Subcutaneous abdominal adipose tissue (tissue), 5 donors: ENCODE measurements around the gene ACIN1.

Experiments used
- H3K27ac ChIP-seq: one replicate; pipeline ENCODE4 v1.7.0; 2013; ENCODE audit warnings: low read depth, mild to moderate bottlenecking, inconsistent platforms, low read length, moderate library complexity
- H3K27me3 ChIP-seq, 5 donors: one replicate each; pipeline ENCODE4 v1.7.0; 2013; ENCODE audit warnings: low read length in 5 of 5, inconsistent platforms in 1 of 5; ENCODE audit not compliant: control insufficient read depth in 5 of 5, insufficient read depth in 4 of 5
- H3K36me3 ChIP-seq, 5 donors: one replicate each; pipeline ENCODE4 v1.7.0; 2013; ENCODE audit warnings: low read length in 5 of 5; ENCODE audit not compliant: control insufficient read depth in 5 of 5, insufficient read depth in 5 of 5
- H3K4me1 ChIP-seq, 5 donors: one replicate each; pipeline ENCODE4 v1.7.0; 2013; ENCODE audit warnings: low read length in 5 of 5, mild to moderate bottlenecking in 3 of 5, moderate library complexity in 1 of 5; ENCODE audit not compliant: control insufficient read depth in 5 of 5, insufficient read depth in 5 of 5
- H3K4me3 ChIP-seq, 5 donors: one replicate each; pipeline ENCODE4 v1.7.0; 2013; ENCODE audit warnings: low read length in 5 of 5, low read depth in 1 of 5
- H3K9ac ChIP-seq, 5 donors: one replicate each; pipeline ENCODE4 v1.7.0; 2013; ENCODE audit warnings: low read length in 5 of 5, mild to moderate bottlenecking in 4 of 5, moderate library complexity in 3 of 5
- H3K9me3 ChIP-seq, 5 donors: one replicate each; pipeline ENCODE4 v1.7.0; 2013; ENCODE audit warnings: low read length in 5 of 5; ENCODE audit not compliant: control insufficient read depth in 5 of 5
- donor health status: healthy.
- donor health status: healthy.
- donor health status: healthy.
- donor health status: healthy.
- donor health status: healthy.

The ACIN1 gene

DNA sequence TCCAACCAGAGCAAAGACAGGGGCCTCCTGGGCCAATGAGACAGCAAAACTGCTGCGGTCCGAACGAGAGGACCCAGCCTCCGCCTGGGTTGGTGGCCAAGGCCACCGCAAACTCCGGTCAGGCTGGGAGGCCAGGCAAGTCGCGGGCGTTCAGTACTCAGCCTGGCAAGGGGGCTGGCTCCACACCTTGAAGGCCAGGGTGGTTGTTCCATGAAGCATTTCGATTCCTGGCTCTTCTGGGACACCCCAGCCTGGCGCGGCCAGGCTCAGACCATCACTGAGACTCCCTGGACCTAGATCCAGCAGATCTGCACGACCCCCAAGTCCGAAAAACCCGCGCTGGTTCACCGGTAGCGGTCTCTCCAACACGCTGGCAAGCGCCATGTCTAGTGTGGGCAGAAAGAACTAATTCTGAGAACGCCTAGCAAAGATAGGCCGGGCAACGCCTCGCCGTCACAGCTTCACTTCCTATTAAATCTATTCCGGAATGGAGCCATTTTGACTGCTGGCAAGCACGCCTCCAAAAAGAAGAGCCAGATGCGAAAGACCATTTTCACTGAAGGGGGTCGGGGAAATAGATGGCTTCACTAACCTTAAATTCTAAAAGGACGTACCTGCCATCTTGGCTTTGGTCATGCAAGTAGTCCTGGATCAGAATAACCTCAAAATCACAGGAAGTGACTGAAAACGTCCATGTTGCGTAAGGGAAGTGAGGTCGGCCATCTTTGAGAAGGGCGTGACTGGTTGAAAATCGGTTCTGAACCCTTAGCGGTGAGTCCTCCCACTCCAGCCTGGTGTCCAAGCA, 60.2 kb downstream of the ACIN1 start, which contains the start of gene PSMB5:
Gene PSMB5, minus strand, starts transcription at position 403 of the 805 bp plus-strand sequence. Its CDS starts 19 bp downstream, at position 384.
- Histone ChIP-seq H3K9ac (peak within 1 kb of the TSS; percentile 90 to 99 (median 98)), H3K4me3 (peak within 1 kb of the TSS; percentile 79 to 96 (median 93)), H3K4me1 (peaks cover 3 to 22% (median 20%) of the 10 kb centered on the region in 5 donors), H3K27ac (peak within 1 kb of the TSS; percentile 98), H3K36me3 (peaks cover 8 to 28% (median 20%) of the 10 kb centered on the region in 5 donors), H3K9me3 (no peaks in the 10 kb centered on the region), H3K27me3 (no peaks in the 10 kb centered on the region)

GRCh38 chr14:23033801-23034497, 61.0 kb downstream of the ACIN1 start:
- no peaks in the 10 kb centered on the region for H3K27me3 ChIP-seq
- H3K4me1 ChIP-seq: peaks cover 3 to 22% (median 20%) of the 10 kb centered on the region in 5 donors
- H3K9me3 ChIP-seq: no peaks in the 10 kb centered on the region
- peak overlapping the region; percentile 90 to 99 (median 98) for H3K9ac ChIP-seq
- peaks cover 8 to 31% (median 21%) of the 10 kb centered on the region in 5 donors for H3K36me3 ChIP-seq
- H3K4me3 ChIP-seq: peak overlapping the region; percentile 79 to 96 (median 93)
- peak overlapping the region; percentile 98 for H3K27ac ChIP-seq

DNA sequence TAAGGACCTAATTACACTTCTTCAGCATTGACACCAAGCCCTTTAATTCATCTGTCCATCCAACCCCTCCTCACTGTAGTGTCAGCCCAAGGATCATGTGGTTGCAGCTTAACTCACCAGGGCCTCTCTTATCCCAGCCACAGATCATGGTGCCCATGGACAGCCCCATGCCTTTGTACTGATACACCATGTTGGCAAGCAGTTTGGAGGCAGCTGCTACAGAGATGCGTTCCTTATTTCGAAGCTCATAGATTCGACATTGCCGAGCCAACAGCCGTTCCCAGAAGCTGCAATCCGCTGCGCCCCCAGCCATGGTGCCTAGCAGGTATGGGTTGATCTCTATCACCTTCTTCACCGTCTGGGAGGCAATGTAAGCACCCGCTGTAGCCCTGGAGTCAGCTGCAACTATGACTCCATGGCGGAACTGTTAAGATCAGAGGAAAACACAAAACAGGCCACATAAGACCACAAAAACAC, 61.6 kb downstream of the ACIN1 start:
- Histone ChIP-seq H3K4me1 (peaks cover 3 to 26% (median 20%) of the 10 kb centered on the region in 5 donors), H3K36me3 (peaks cover 14 to 37% (median 26%) of the 10 kb centered on the region in 5 donors), H3K9me3 (no peaks in the 10 kb centered on the region), H3K27ac (no peak overlapping the region), H3K9ac (peak overlapping the region in 3 of 5 donors; percentile 90 to 99 (median 98)), H3K4me3 (peak overlapping the region in 4 of 5 donors; percentile 79 to 96 (median 86)), H3K27me3 (no peaks in the 10 kb centered on the region)

- H3K27me3 ChIP-seq: no peaks in the 10 kb centered on the region
- no peaks in the 10 kb centered on the region for H3K9me3 ChIP-seq
- peaks cover 3 to 26% (median 20%) of the 10 kb centered on the region in 5 donors for H3K4me1 ChIP-seq
- peaks cover 17 to 43% (median 32%) of the 10 kb centered on the region in 5 donors for H3K36me3 ChIP-seq
- H3K9ac ChIP-seq: no peak overlapping the region
- H3K4me3 ChIP-seq: no peak overlapping the region
- H3K27ac ChIP-seq: no peak overlapping the region
Observed at GRCh38 chr14:23030936-23031335, 64.0 kb downstream of the ACIN1 start.

- Histone ChIP-seq H3K27ac (no peak overlapping the region), H3K9ac (peak overlapping the region in 1 of 5 donors; percentile 17), H3K4me3 (no peak overlapping the region), H3K27me3 (no peaks in the 10 kb centered on the region), H3K36me3 (peaks cover 21 to 56% (median 42%) of the 10 kb centered on the region in 5 donors), H3K4me1 (peaks cover 3 to 14% (median 11%) of the 10 kb centered on the region in 5 donors), H3K9me3 (no peaks in the 10 kb centered on the region)
Observed at GRCh38 chr14:23028799-23029198, 66.1 kb downstream of the ACIN1 start.

- Histone ChIP-seq H3K4me1 (peaks cover 0 to 6% (median 4%) of the 10 kb centered on the region in 5 donors), H3K27ac (no peak overlapping the region), H3K4me3 (no peak overlapping the region), H3K36me3 (peaks cover 13 to 29% (median 24%) of the 10 kb centered on the region in 5 donors), H3K9ac (no peak overlapping the region), H3K9me3 (no peaks in the 10 kb centered on the region), H3K27me3 (no peaks in the 10 kb centered on the region)
Observed at GRCh38 chr14:23025151-23025814, 69.7 kb downstream of the ACIN1 start.

DNA sequence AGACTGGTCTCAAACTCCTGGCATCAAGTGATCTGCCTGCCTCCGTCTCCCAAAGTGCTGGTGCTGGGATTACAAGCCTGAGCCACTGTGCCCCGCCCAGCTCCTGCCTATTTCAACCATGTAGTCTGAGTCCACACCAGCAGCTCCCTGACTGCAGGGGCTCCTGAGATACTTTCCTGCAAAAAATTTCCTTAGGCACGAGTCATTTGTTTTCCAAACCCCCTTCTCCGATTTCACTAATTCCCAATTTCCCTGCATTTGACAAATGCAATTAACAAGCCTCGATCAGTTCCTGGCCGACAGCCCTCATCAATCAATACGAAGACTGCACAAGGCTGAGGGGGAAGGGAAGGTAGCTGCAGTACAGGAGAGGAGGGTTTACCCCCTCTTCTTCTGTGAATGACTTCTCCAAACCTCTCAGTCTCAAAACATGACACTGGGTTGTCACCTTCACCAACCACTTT, 70.3 kb downstream of the ACIN1 start:
- Histone ChIP-seq H3K27ac (no peak overlapping the region), H3K36me3 (peaks cover 13 to 29% (median 24%) of the 10 kb centered on the region in 5 donors)

DNA sequence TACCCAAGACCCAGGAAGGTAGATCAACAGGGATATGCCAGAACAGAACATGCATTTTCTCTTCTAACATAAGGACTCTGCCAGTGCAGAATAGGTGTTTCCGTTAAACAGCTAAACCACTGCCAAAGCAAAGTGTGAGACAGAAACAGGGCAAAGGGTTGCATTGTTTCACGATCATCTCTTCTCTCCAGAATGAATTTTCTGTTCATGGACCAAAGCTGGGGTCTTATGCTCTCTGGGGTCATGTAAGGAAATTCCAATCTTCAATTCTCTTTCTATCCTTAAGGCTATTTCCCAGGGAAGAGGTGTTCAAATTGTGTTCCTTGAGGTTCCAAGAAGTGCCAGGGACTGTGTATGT, 71.2 kb downstream of the ACIN1 start:
- H3K4me3 ChIP-seq: no peak overlapping the region
- peaks cover 0 to 5% (median 4%) of the 10 kb centered on the region in 5 donors for H3K4me1 ChIP-seq
- no peaks in the 10 kb centered on the region for H3K9me3 ChIP-seq
- H3K9ac ChIP-seq: no peak overlapping the region
- H3K27ac ChIP-seq: no peak overlapping the region
- H3K36me3 ChIP-seq: peaks cover 11 to 23% (median 19%) of the 10 kb centered on the region in 5 donors
- H3K27me3 ChIP-seq: no peaks in the 10 kb centered on the region

More for the DNA sequence above, 70.3 kb downstream of the ACIN1 start:
- Histone ChIP-seq H3K9me3 (no peaks in the 10 kb centered on the region), H3K4me1 (peaks cover 0 to 6% (median 4%) of the 10 kb centered on the region in 5 donors), H3K4me3 (no peak overlapping the region), H3K27me3 (no peaks in the 10 kb centered on the region), H3K9ac (no peak overlapping the region)

- H3K27ac ChIP-seq: no peak overlapping the region
- peaks cover 5 to 19% (median 16%) of the 10 kb centered on the region in 5 donors for H3K36me3 ChIP-seq
- H3K9ac ChIP-seq: no peak overlapping the region
- H3K9me3 ChIP-seq: no peaks in the 10 kb centered on the region
- H3K4me1 ChIP-seq: peaks cover 0 to 5% (median 0%) of the 10 kb centered on the region in 5 donors
- H3K27me3 ChIP-seq: no peaks in the 10 kb centered on the region
- H3K4me3 ChIP-seq: no peak overlapping the region
Observed at GRCh38 chr14:23023022-23023794, 71.7 kb downstream of the ACIN1 start.
